Lower leg skin (tissue), 3 donors: ENCODE measurements around the gene RDH5.

ENCODE experiments used
- POLR2A ChIP-seq, 2 donors: fragments of 450-650 bp; IDR thresholded peaks; one replicate each; pipeline ENCODE4 v1.6.1; 2016 to 2017; ENCODE audit warnings: antibody characterized with exemption in 2 of 2, mild to moderate bottlenecking in 1 of 2, moderate library complexity in 1 of 2
- TF ChIP-seq, protein P1 (sequence below), 3 donors: fragments of 450-650 bp; IDR thresholded peaks; one replicate each; pipeline ENCODE4 v1.5.1; 2016; ENCODE audit warnings: antibody characterized with exemption in 3 of 3, mild to moderate bottlenecking in 3 of 3, moderate library complexity in 2 of 3

DNA sequence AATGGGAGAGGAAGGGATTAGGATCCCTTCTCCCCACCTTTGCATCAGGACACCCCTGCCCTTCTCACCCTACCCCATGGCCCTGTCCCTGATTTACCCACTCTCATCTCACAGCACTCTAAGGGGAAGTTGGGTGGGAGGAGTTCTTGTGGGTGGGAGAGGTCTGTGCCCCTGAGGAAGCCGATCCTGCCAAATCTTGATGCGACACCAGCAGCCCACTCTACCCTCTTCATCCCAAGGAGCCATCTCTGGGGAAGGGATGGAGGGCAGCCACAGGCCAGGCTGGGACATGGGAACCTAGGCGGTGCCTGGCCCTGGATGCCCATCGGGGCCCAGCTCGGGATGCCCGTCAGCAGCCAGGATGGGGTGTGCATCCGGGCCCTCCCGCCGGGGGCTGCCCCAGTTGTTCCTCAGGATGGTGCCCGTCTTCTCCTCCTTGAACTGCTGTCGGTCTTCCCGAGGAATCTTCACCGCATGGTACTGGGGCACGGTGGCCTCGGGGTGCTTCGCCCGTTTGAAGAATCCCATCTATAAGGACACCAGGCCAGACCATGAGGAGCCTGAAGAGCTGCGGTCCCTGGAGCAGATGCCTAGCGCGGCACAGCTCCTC is 35.3 kb upstream of the RDH5 start:
- TF ChIP-seq, protein P1, sequence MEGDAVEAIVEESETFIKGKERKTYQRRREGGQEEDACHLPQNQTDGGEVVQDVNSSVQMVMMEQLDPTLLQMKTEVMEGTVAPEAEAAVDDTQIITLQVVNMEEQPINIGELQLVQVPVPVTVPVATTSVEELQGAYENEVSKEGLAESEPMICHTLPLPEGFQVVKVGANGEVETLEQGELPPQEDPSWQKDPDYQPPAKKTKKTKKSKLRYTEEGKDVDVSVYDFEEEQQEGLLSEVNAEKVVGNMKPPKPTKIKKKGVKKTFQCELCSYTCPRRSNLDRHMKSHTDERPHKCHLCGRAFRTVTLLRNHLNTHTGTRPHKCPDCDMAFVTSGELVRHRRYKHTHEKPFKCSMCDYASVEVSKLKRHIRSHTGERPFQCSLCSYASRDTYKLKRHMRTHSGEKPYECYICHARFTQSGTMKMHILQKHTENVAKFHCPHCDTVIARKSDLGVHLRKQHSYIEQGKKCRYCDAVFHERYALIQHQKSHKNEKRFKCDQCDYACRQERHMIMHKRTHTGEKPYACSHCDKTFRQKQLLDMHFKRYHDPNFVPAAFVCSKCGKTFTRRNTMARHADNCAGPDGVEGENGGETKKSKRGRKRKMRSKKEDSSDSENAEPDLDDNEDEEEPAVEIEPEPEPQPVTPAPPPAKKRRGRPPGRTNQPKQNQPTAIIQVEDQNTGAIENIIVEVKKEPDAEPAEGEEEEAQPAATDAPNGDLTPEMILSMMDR (IDR thresholded peaks at IDR 0.05): no peak
- TF ChIP-seq POLR2A (IDR thresholded peaks at IDR 0.05): no peak
